ENCODE results near the gene SLMAP.
A peak's percentile ranks its signal among the peaks of the same experiment; 100 is the strongest.

SLMAP gene

DNA sequence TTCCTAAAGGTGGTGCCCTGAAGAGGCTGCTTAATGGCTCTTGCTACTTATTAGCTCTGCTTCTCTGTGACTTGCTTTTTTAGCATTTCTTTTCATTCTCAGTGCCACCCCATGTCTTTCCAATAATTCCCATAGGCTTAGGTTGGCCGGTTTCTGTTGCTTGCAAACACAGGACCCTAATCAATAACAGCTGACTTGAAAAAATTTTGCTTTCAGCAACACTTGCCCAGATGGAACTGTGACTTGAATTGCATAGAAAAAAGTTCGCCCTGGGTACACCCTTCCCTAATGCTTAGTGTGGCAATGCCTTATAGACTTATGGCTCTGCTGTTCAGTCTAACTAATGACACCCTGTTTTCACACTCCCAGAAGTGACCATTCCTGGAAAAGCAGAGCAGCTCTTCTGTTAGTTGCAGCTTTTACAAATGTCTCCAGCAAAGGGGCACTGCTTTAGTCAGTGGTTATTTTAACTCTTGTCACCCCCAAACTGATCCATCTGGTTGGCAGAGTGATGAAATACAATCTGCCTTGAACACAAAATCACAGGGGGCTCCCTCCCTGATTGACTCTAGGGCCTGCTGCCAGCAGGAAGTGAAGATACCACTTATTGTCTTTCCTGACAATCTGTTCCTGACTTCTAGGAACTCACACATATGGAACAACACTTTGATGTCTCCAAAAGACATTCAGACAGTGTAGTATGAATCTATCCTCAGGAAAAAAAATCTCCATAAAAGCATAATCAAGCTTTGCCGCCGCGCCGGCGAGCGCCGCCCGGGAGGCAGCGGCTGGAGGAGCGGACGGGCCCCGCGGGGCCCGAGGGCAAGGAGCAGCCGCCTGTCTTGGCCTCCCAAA, 9.7 kb upstream of the SLMAP start:
- Histone ChIP-seq H3K36me3 (ENCODE audit: control insufficient read depth in 5 of 5, insufficient read depth in 5 of 5, low read length in 5 of 5) (no peaks in the 10 kb centered on the region), H3K4me3 (ENCODE audit: low read depth in 1 of 5, low read length in 5 of 5) (no peak overlapping the region), H3K27ac (ENCODE audit: low read depth, low read length) (no peak overlapping the region), H3K9ac (ENCODE audit: low read length in 5 of 5) (no peak overlapping the region), H3K27me3 (ENCODE audit: control insufficient read depth in 5 of 5, insufficient read depth in 4 of 5, low read length in 5 of 5) (no peaks in the 10 kb centered on the region), H3K4me1 (ENCODE audit: control insufficient read depth in 5 of 5, insufficient read depth in 5 of 5, low read length in 5 of 5) (peaks cover 0 to 2% (median 0%) of the 10 kb centered on the region in 5 donors), H3K9me3 (ENCODE audit: control insufficient read depth in 5 of 5, low read length in 5 of 5) (no peaks in the 10 kb centered on the region)

DNA sequence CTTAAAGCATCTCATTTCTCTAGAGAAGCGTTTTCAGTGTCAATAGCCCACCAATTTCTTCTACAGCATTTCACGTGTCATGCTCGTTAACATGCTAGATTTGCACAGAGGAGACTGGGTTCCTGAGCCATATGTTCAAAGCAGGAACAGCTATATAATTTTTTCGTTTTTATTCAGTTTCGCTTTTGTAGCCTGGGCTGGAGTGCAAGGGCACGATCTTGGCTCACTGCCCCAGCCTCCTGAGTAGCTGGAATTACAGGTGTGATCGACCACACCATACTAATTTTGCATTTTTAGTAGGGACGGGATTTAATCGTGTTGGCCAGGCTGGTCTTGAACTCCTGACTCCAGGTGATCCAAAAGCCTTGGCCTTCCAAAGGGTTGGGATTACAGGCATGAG, 6.6 kb upstream of the SLMAP start:
- no peaks in the 10 kb centered on the region for H3K9me3 ChIP-seq (ENCODE audit: control insufficient read depth in 5 of 5, low read length in 5 of 5)
- H3K4me1 ChIP-seq (ENCODE audit: control insufficient read depth in 5 of 5, insufficient read depth in 5 of 5, low read length in 5 of 5), result peaks cover 0 to 2% (median 0%) of the 10 kb centered on the region in 5 donors
- no peak overlapping the region for H3K9ac ChIP-seq (ENCODE audit: low read length in 5 of 5)
- no peak overlapping the region for H3K4me3 ChIP-seq (ENCODE audit: low read depth in 1 of 5, low read length in 5 of 5)
- no peak overlapping the region for H3K27ac ChIP-seq (ENCODE audit: low read depth, low read length)
- H3K27me3 ChIP-seq (ENCODE audit: control insufficient read depth in 5 of 5, insufficient read depth in 4 of 5, low read length in 5 of 5), result no peaks in the 10 kb centered on the region
- no peaks in the 10 kb centered on the region for H3K36me3 ChIP-seq (ENCODE audit: control insufficient read depth in 5 of 5, insufficient read depth in 5 of 5, low read length in 5 of 5)

DNA sequence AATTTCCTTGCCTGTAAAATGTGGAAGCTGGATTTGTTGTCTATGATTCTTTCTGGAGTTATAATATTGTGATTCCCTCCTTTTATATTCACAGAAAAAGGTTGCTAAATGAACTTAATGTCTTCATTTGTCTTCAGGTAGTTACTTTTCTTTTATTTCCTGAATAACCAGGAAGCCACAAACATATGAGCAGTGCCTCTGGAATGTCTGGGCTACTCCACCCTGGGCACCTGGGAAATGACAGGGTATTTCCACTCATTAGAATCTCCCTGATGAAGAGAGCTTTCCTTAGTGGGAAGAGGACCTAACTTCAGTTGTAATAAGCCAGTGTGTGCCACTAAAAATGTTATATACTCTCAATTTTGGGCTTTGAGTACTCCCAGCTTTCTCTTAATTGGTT, 3.8 kb upstream of the SLMAP start:
- Histone ChIP-seq H3K36me3 (ENCODE audit: control insufficient read depth in 5 of 5, insufficient read depth in 5 of 5, low read length in 5 of 5) (no peaks in the 10 kb centered on the region), H3K27ac (ENCODE audit: low read depth, low read length) (no peak overlapping the region), H3K9ac (ENCODE audit: low read length in 5 of 5) (no peak overlapping the region), H3K27me3 (ENCODE audit: control insufficient read depth in 5 of 5, insufficient read depth in 4 of 5, low read length in 5 of 5) (no peaks in the 10 kb centered on the region), H3K9me3 (ENCODE audit: control insufficient read depth in 5 of 5, low read length in 5 of 5) (no peaks in the 10 kb centered on the region), H3K4me3 (ENCODE audit: low read depth in 1 of 5, low read length in 5 of 5) (no peak overlapping the region), H3K4me1 (ENCODE audit: control insufficient read depth in 5 of 5, insufficient read depth in 5 of 5, low read length in 5 of 5) (peaks cover under 1 to 13% (median 9%) of the 10 kb centered on the region in 5 donors)

DNA sequence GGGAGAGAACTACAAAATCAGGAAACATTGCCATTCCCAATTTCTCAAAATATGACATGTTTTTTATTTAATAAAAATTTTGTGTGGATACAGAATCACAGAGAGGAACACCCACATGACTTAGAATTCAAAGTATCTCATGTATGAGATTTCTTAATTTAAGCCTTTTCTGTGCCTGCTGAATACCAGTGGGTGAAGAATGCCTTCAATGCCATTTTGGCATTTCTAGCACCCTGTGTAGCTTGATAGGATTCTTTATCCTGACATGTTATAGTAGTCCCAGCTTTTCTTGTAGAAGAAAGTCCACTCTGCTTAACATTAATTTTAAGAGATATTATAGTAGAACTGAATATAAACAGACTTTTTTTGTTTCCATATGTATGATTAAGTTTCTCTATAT, 3.1 kb upstream of the SLMAP start:
- no peaks in the 10 kb centered on the region for H3K27me3 ChIP-seq (ENCODE audit: control insufficient read depth in 5 of 5, insufficient read depth in 4 of 5, low read length in 5 of 5)
- H3K9ac ChIP-seq (ENCODE audit: low read length in 5 of 5), result no peak overlapping the region
- no peak overlapping the region for H3K4me3 ChIP-seq (ENCODE audit: low read depth in 1 of 5, low read length in 5 of 5)
- H3K4me1 ChIP-seq (ENCODE audit: control insufficient read depth in 5 of 5, insufficient read depth in 5 of 5, low read length in 5 of 5), result peaks cover 8 to 20% (median 16%) of the 10 kb centered on the region in 5 donors
- peaks cover 0 to 2% (median 0%) of the 10 kb centered on the region in 5 donors for H3K36me3 ChIP-seq (ENCODE audit: control insufficient read depth in 5 of 5, insufficient read depth in 5 of 5, low read length in 5 of 5)
- no peaks in the 10 kb centered on the region for H3K9me3 ChIP-seq (ENCODE audit: control insufficient read depth in 5 of 5, low read length in 5 of 5)
- no peak overlapping the region for H3K27ac ChIP-seq (ENCODE audit: low read depth, low read length)

DNA sequence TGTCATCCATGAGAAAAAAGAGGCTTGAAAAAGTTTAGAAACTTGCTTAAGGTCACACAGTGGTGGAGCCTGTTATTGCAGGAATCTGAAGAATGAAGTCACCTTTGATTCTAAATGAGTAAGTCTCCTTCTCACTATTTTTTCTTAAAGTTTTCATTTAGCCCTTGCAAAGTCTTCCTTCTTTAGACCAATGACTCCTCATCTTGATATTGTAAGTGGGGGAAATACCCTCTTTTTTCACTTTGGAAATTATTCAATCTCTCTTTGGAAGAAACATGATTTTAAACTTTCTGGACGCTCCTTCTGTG, 787 bp upstream of the SLMAP start:
- Histone ChIP-seq H3K9me3 (ENCODE audit: control insufficient read depth in 5 of 5, low read length in 5 of 5) (no peaks in the 10 kb centered on the region), H3K27ac (ENCODE audit: low read depth, low read length) (peak overlapping the region; percentile 94), H3K27me3 (ENCODE audit: control insufficient read depth in 5 of 5, insufficient read depth in 4 of 5, low read length in 5 of 5) (no peaks in the 10 kb centered on the region), H3K4me1 (ENCODE audit: control insufficient read depth in 5 of 5, insufficient read depth in 5 of 5, low read length in 5 of 5) (peaks cover 8 to 40% (median 34%) of the 10 kb centered on the region in 5 donors), H3K36me3 (ENCODE audit: control insufficient read depth in 5 of 5, insufficient read depth in 5 of 5, low read length in 5 of 5) (peaks cover 0 to 7% (median 0%) of the 10 kb centered on the region in 5 donors), H3K9ac (ENCODE audit: low read length in 5 of 5) (peak overlapping the region in 4 of 5 donors; percentile 92 to 95 (median 94)), H3K4me3 (ENCODE audit: low read depth in 1 of 5, low read length in 5 of 5) (peak overlapping the region; percentile 93 to 96 (median 94))

DNA sequence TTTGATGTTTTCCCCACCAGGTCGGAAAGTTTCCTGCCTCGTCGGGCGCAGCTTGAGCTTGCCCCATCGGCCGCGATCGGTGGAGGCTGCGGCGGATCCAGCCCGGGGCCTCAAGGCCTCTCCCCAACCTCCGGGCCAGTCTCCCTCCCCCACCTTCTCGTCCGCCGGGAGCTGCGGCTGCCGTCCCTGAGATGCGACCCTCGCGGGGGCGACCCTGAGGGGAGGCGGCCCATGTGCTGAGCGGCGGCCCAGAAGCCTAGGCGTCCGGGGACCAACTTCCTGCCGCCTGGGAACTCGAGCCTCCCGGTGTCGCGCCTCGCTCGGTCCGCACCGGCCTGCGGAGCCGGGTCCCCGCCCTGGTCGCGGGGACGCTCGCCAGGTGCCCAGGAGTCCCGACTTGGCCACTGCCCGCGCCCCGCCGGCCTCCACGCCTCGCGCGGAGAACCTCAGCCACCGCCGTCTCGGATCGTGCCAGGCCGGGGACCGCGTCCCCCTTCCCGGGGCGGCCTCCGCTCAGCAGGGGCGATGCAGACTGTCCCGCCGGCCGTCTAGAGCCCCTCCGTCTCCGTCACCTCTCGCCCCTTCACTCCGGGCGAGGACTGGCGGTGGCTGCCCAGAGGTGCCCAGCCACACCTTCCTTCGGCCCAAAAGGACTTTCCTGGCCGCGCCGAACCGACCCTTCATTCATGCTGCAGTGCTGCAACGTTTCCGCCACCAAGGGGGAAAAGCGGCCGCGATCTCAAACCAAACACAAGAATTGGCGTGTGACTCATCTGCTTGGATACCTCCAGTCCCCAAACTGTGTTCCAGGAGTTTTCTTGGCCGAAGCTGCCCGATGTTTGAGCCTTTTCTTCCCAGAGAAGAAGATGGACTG, 656 bp downstream of the SLMAP start:
- no peaks in the 10 kb centered on the region for H3K27me3 ChIP-seq (ENCODE audit: control insufficient read depth in 5 of 5, insufficient read depth in 4 of 5, low read length in 5 of 5)
- peaks cover 0 to 9% (median 0%) of the 10 kb centered on the region in 5 donors for H3K36me3 ChIP-seq (ENCODE audit: control insufficient read depth in 5 of 5, insufficient read depth in 5 of 5, low read length in 5 of 5)
- peak overlapping the region; percentile 94 for H3K27ac ChIP-seq (ENCODE audit: low read depth, low read length)
- peaks cover 8 to 40% (median 34%) of the 10 kb centered on the region in 5 donors for H3K4me1 ChIP-seq (ENCODE audit: control insufficient read depth in 5 of 5, insufficient read depth in 5 of 5, low read length in 5 of 5)
- peak overlapping the region; percentile 38 to 95 (median 94) for H3K9ac ChIP-seq (ENCODE audit: low read length in 5 of 5)
- peak overlapping the region; percentile 70 to 96 (median 94) for H3K4me3 ChIP-seq (ENCODE audit: low read depth in 1 of 5, low read length in 5 of 5)
- no peaks in the 10 kb centered on the region for H3K9me3 ChIP-seq (ENCODE audit: control insufficient read depth in 5 of 5, low read length in 5 of 5)

DNA sequence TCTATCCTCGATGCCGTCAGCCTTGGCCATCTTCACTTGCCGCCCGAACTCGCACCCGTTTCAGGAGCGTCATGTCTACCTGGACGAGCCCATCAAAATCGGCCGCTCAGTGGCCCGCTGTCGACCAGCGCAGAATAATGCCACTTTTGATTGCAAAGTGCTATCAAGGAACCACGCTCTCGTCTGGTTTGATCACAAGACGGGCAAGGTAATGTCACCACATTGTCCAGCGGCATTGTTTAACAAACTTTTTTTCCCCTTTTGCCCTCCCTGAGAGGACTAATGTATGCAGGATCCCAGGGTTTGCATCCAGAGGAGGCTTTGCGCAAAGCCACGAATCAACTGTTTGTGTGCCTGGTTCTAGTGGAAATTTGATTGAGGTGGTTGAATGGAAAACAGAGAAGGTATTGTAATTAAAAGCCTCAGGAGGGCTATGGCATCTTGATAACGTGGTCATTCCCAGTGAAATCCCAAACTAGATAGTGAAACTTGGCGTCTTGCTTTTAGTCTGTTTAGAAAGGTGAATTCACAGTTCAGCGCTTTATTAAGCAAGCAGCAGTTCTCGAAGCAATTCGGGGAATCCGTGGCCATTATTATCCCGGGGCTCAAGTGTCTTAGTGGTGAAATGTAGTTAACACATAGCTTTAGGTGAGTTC, 1.7 kb downstream of the SLMAP start:
- H3K4me1 ChIP-seq (ENCODE audit: control insufficient read depth in 5 of 5, insufficient read depth in 5 of 5, low read length in 5 of 5), result peaks cover 8 to 41% (median 35%) of the 10 kb centered on the region in 5 donors
- H3K27ac ChIP-seq (ENCODE audit: low read depth, low read length), result peak overlapping the region; percentile 94
- H3K36me3 ChIP-seq (ENCODE audit: control insufficient read depth in 5 of 5, insufficient read depth in 5 of 5, low read length in 5 of 5), result peaks cover 0 to 9% (median 0%) of the 10 kb centered on the region in 5 donors
- H3K9me3 ChIP-seq (ENCODE audit: control insufficient read depth in 5 of 5, low read length in 5 of 5), result no peaks in the 10 kb centered on the region
- H3K27me3 ChIP-seq (ENCODE audit: control insufficient read depth in 5 of 5, insufficient read depth in 4 of 5, low read length in 5 of 5), result no peaks in the 10 kb centered on the region
- H3K9ac ChIP-seq (ENCODE audit: low read length in 5 of 5), result peak overlapping the region in 4 of 5 donors; percentile 56 to 95 (median 94)
- H3K4me3 ChIP-seq (ENCODE audit: low read depth in 1 of 5, low read length in 5 of 5), result peak overlapping the region; percentile 70 to 96 (median 94)

DNA sequence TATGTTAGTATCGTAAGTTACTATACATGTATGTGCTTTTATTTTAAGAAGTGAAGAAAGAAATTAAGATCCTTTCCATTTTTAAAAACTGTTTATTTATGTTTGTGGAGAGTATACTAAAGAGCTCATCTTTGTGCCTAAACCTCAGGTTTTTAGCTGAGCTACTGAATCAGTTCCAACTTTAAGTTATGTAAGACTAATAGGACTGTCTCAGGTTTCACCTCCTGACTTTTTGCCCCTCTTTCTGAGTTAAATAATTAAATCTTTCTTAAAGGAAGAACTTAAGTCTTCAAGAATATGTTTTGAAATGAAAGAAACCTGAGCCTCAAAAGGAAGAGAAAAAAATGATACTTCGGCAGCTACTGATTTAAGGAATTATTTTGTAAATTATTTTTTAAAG, 2.6 kb downstream of the SLMAP start:
- Histone ChIP-seq H3K27me3 (ENCODE audit: control insufficient read depth in 5 of 5, insufficient read depth in 4 of 5, low read length in 5 of 5) (no peaks in the 10 kb centered on the region), H3K9ac (ENCODE audit: low read length in 5 of 5) (peak overlapping the region in 3 of 5 donors; percentile 39 to 94 (median 94)), H3K36me3 (ENCODE audit: control insufficient read depth in 5 of 5, insufficient read depth in 5 of 5, low read length in 5 of 5) (peaks cover 0 to 9% (median 0%) of the 10 kb centered on the region in 5 donors), H3K9me3 (ENCODE audit: control insufficient read depth in 5 of 5, low read length in 5 of 5) (no peaks in the 10 kb centered on the region), H3K27ac (ENCODE audit: low read depth, low read length) (no peak overlapping the region), H3K4me1 (ENCODE audit: control insufficient read depth in 5 of 5, insufficient read depth in 5 of 5, low read length in 5 of 5) (peaks cover 8 to 44% (median 37%) of the 10 kb centered on the region in 5 donors), H3K4me3 (ENCODE audit: low read depth in 1 of 5, low read length in 5 of 5) (peak overlapping the region in 1 of 5 donors; percentile 94)

DNA sequence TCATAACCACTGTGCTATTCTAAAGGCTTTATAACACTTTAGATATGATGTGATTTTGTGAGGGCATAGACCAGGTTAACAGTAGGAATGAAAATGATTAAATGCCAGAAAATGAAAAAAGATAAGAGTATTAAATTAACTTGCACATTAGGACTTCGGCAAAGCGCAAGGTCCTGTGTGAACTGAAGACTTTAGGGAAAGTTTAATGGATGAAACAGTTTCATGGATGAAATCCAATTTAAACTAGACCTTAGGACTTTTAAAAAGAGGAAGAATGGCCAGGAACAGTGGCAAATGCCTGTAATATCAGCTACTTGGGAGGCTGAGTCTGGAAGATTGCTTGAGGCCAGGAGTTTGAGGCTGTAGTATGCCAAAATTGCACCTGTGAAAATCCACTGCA, 8.7 kb downstream of the SLMAP start:
- Histone ChIP-seq H3K36me3 (ENCODE audit: control insufficient read depth in 5 of 5, insufficient read depth in 5 of 5, low read length in 5 of 5) (peaks cover 0 to 7% (median 0%) of the 10 kb centered on the region in 5 donors), H3K4me3 (ENCODE audit: low read depth in 1 of 5, low read length in 5 of 5) (no peak overlapping the region), H3K27me3 (ENCODE audit: control insufficient read depth in 5 of 5, insufficient read depth in 4 of 5, low read length in 5 of 5) (no peaks in the 10 kb centered on the region), H3K27ac (ENCODE audit: low read depth, low read length) (no peak overlapping the region), H3K4me1 (ENCODE audit: control insufficient read depth in 5 of 5, insufficient read depth in 5 of 5, low read length in 5 of 5) (peaks cover 0 to 9% (median 3%) of the 10 kb centered on the region in 5 donors), H3K9ac (ENCODE audit: low read length in 5 of 5) (peak overlapping the region in 1 of 5 donors; percentile 7), H3K9me3 (ENCODE audit: control insufficient read depth in 5 of 5, low read length in 5 of 5) (no peaks in the 10 kb centered on the region)
